ENCODE results near the gene TBC1D5. TPM values are rescaled to one million over a fixed set of nuclear protein-coding genes. Genes with fewer than 3 reads are reported as not detected.
"Not testable (repeated sequence)": the region's sequence is repeated elsewhere in the genome, so short reads cannot be mapped to it uniquely, and the experiment has no call there.

The TBC1D5 gene
- total and polyA plus RNA-seq, 5 donors from 2014 or later: 27.6 to 61.6 (median 36.4) TPM

- Mint-ChIP-seq H3K4me3 (peak overlapping the region; percentile 90 to 97 (median 92)), H3K27me3 (no peaks in the 10 kb centered on the region), H3K36me3 (peaks cover 7% of the 10 kb centered on the region), H3K9me3 (no peaks in the 10 kb centered on the region), H3K27ac (peak overlapping the region; percentile 84 to 88 (median 87)), H3K4me1 (peaks cover 34 to 57% (median 43%) of the 10 kb centered on the region in 4 donors)
- Histone ChIP-seq H3K4me1 (ENCODE audit: control insufficient read depth, insufficient read depth, low read length, poor library complexity, severe bottlenecking) (peaks cover 37% of the 10 kb centered on the region), H3K27me3 (ENCODE audit: control insufficient read depth, insufficient read depth, low read length) (no peaks in the 10 kb centered on the region), H3K9me3 (ENCODE audit: control insufficient read depth in 2 of 2, low read length in 2 of 2) (no peaks in the 10 kb centered on the region), H3K27ac (ENCODE audit: insufficient read depth, low read length, poor library complexity, severe bottlenecking) (peak overlapping the region; percentile 81), H3K4me3 (ENCODE audit: low read depth, low read length) (peak overlapping the region; percentile 88), H3K36me3 (ENCODE audit: control insufficient read depth, insufficient read depth, low read length) (no peaks in the 10 kb centered on the region)
- DNase-seq (no peak), ATAC-seq (ENCODE audit: low read depth in 2 of 2) (no peak)
These were observed 770 bp downstream of the TBC1D5 start for GRCh38 chr3:17741621-17742101.

- peak overlapping the region; percentile 88 for H3K4me3 ChIP-seq (ENCODE audit: low read depth, low read length)
- H3K4me1 Mint-ChIP-seq: peaks cover 34 to 57% (median 43%) of the 10 kb centered on the region in 4 donors
These were observed 1.7 kb downstream of the TBC1D5 start for GRCh38 chr3:17740721-17741141.

GRCh38 chr3:17738921-17739320 lies 3.5 kb downstream of the TBC1D5 start:
- Histone ChIP-seq H3K27ac (ENCODE audit: insufficient read depth, low read length, poor library complexity, severe bottlenecking) (peak overlapping the region; percentile 2), H3K4me3 (ENCODE audit: low read depth, low read length) (peak overlapping the region; percentile 42), H3K9me3 (ENCODE audit: control insufficient read depth in 2 of 2, low read length in 2 of 2) (no peaks in the 10 kb centered on the region), H3K4me1 (ENCODE audit: control insufficient read depth, insufficient read depth, low read length, poor library complexity, severe bottlenecking) (peaks cover 37% of the 10 kb centered on the region), H3K36me3 (ENCODE audit: control insufficient read depth, insufficient read depth, low read length) (no peaks in the 10 kb centered on the region), H3K27me3 (ENCODE audit: control insufficient read depth, insufficient read depth, low read length) (no peaks in the 10 kb centered on the region)
- H3K9me3 Mint-ChIP-seq: no peaks in the 10 kb centered on the region
- peaks cover 34 to 63% (median 49%) of the 10 kb centered on the region in 4 donors for H3K4me1 Mint-ChIP-seq
- peak overlapping the region; percentile 13 to 80 (median 78) for H3K27ac Mint-ChIP-seq
- peak overlapping the region in 2 of 4 donors; percentile 6 to 73 for H3K4me3 Mint-ChIP-seq
- no peak for ATAC-seq (ENCODE audit: low read depth in 2 of 2)
- peaks cover 13% of the 10 kb centered on the region for H3K36me3 Mint-ChIP-seq
- DNase-seq: no peak
- no peaks in the 10 kb centered on the region for H3K27me3 Mint-ChIP-seq

More at GRCh38 chr3:17740721-17741141, 1.7 kb downstream of the TBC1D5 start:
- no peaks in the 10 kb centered on the region for H3K27me3 Mint-ChIP-seq
- no peaks in the 10 kb centered on the region for H3K9me3 Mint-ChIP-seq
- H3K36me3 ChIP-seq (ENCODE audit: control insufficient read depth, insufficient read depth, low read length): no peaks in the 10 kb centered on the region
- ATAC-seq (ENCODE audit: low read depth in 2 of 2) (no peak), DNase-seq (peak in 1 of 3 donors; percentile 17)
- peaks cover 37% of the 10 kb centered on the region for H3K4me1 ChIP-seq (ENCODE audit: control insufficient read depth, insufficient read depth, low read length, poor library complexity, severe bottlenecking)
- no peaks in the 10 kb centered on the region for H3K9me3 ChIP-seq (ENCODE audit: control insufficient read depth in 2 of 2, low read length in 2 of 2)
- peaks cover 7% of the 10 kb centered on the region for H3K36me3 Mint-ChIP-seq
- peak overlapping the region; percentile 90 to 97 (median 92) for H3K4me3 Mint-ChIP-seq
- peak overlapping the region; percentile 28 to 88 (median 85) for H3K27ac Mint-ChIP-seq
- H3K27ac ChIP-seq (ENCODE audit: insufficient read depth, low read length, poor library complexity, severe bottlenecking): peak overlapping the region; percentile 37
- no peaks in the 10 kb centered on the region for H3K27me3 ChIP-seq (ENCODE audit: control insufficient read depth, insufficient read depth, low read length)

- ATAC-seq (ENCODE audit: low read depth in 2 of 2) (no peak), DNase-seq (no peak)
- Mint-ChIP-seq H3K36me3 (peaks cover 13% of the 10 kb centered on the region), H3K27ac (peak overlapping the region in 1 of 3 donors; percentile 10), H3K4me1 (peaks cover 33 to 66% (median 50%) of the 10 kb centered on the region in 4 donors), H3K9me3 (no peaks in the 10 kb centered on the region), H3K4me3 (peak overlapping the region in 1 of 4 donors; percentile 42), H3K27me3 (no peaks in the 10 kb centered on the region)
- Histone ChIP-seq H3K27me3 (ENCODE audit: control insufficient read depth, insufficient read depth, low read length) (no peaks in the 10 kb centered on the region), H3K4me1 (ENCODE audit: control insufficient read depth, insufficient read depth, low read length, poor library complexity, severe bottlenecking) (peaks cover 33% of the 10 kb centered on the region), H3K9me3 (ENCODE audit: control insufficient read depth in 2 of 2, low read length in 2 of 2) (no peaks in the 10 kb centered on the region), H3K36me3 (ENCODE audit: control insufficient read depth, insufficient read depth, low read length) (no peaks in the 10 kb centered on the region), H3K27ac (ENCODE audit: insufficient read depth, low read length, poor library complexity, severe bottlenecking) (no peak overlapping the region), H3K4me3 (ENCODE audit: low read depth, low read length) (no peak overlapping the region)
These were observed 4.2 kb downstream of the TBC1D5 start for GRCh38 chr3:17738219-17738618.

- H3K4me1 Mint-ChIP-seq: peaks cover 37 to 69% (median 53%) of the 10 kb centered on the region in 4 donors
- ATAC-seq (ENCODE audit: low read depth in 2 of 2): no peak
These were observed 4.8 kb downstream of the TBC1D5 start for GRCh38 chr3:17737591-17737990.

GRCh38 chr3:17735362-17735761 lies 7.1 kb downstream of the TBC1D5 start:
- H3K36me3 ChIP-seq (ENCODE audit: control insufficient read depth, insufficient read depth, low read length); H3K4me3 Mint-ChIP-seq; H3K27me3 Mint-ChIP-seq; H3K27me3 ChIP-seq (ENCODE audit: control insufficient read depth, insufficient read depth, low read length); DNase-seq; H3K9me3 ChIP-seq (ENCODE audit: control insufficient read depth in 2 of 2, low read length in 2 of 2); H3K9me3 Mint-ChIP-seq; ATAC-seq (ENCODE audit: low read depth in 2 of 2); H3K4me3 ChIP-seq (ENCODE audit: low read depth, low read length); H3K27ac ChIP-seq (ENCODE audit: insufficient read depth, low read length, poor library complexity, severe bottlenecking): not testable (repeated sequence)
- peaks cover 20% of the 10 kb centered on the region for H3K4me1 ChIP-seq (ENCODE audit: control insufficient read depth, insufficient read depth, low read length, poor library complexity, severe bottlenecking)
- Mint-ChIP-seq H3K36me3 (peaks cover 23% of the 10 kb centered on the region), H3K27ac (peak overlapping the region in 1 of 3 donors; percentile 20), H3K4me1 (peaks cover 30 to 72% (median 53%) of the 10 kb centered on the region in 4 donors)

More at GRCh38 chr3:17737591-17737990, 4.8 kb downstream of the TBC1D5 start:
- Histone ChIP-seq H3K27ac (ENCODE audit: insufficient read depth, low read length, poor library complexity, severe bottlenecking) (no peak overlapping the region), H3K9me3 (ENCODE audit: control insufficient read depth in 2 of 2, low read length in 2 of 2) (no peaks in the 10 kb centered on the region), H3K27me3 (ENCODE audit: control insufficient read depth, insufficient read depth, low read length) (no peaks in the 10 kb centered on the region), H3K36me3 (ENCODE audit: control insufficient read depth, insufficient read depth, low read length) (no peaks in the 10 kb centered on the region), H3K4me1 (ENCODE audit: control insufficient read depth, insufficient read depth, low read length, poor library complexity, severe bottlenecking) (peaks cover 34% of the 10 kb centered on the region), H3K4me3 (ENCODE audit: low read depth, low read length) (no peak overlapping the region)
- Mint-ChIP-seq H3K9me3 (peaks cover 0 to 2% (median 0%) of the 10 kb centered on the region in 7 donors), H3K36me3 (peaks cover 17% of the 10 kb centered on the region), H3K27ac (peak overlapping the region in 1 of 3 donors; percentile 11), H3K4me3 (peak overlapping the region in 2 of 4 donors; percentile 42 to 51), H3K27me3 (no peaks in the 10 kb centered on the region)
- no peak for DNase-seq

GRCh38 chr3:17733768-17734167 lies 8.7 kb downstream of the TBC1D5 start:
- Histone ChIP-seq H3K27me3 (ENCODE audit: control insufficient read depth, insufficient read depth, low read length) (no peaks in the 10 kb centered on the region), H3K9me3 (ENCODE audit: control insufficient read depth in 2 of 2, low read length in 2 of 2) (no peaks in the 10 kb centered on the region), H3K4me1 (ENCODE audit: control insufficient read depth, insufficient read depth, low read length, poor library complexity, severe bottlenecking) (peaks cover 12% of the 10 kb centered on the region), H3K27ac (ENCODE audit: insufficient read depth, low read length, poor library complexity, severe bottlenecking) (no peak overlapping the region), H3K36me3 (ENCODE audit: control insufficient read depth, insufficient read depth, low read length) (no peaks in the 10 kb centered on the region), H3K4me3 (ENCODE audit: low read depth, low read length) (peak overlapping the region; percentile 45)
- Mint-ChIP-seq H3K4me1 (peaks cover 28 to 65% (median 44%) of the 10 kb centered on the region in 4 donors), H3K27ac (no peak overlapping the region), H3K36me3 (peaks cover 25% of the 10 kb centered on the region), H3K4me3 (peak overlapping the region in 1 of 4 donors; percentile 21), H3K27me3 (no peaks in the 10 kb centered on the region), H3K9me3 (peaks cover 0 to 4% (median 0%) of the 10 kb centered on the region in 7 donors)
- no peak for DNase-seq
- ATAC-seq (ENCODE audit: low read depth in 2 of 2): no peak

GRCh38 chr3:17733215-17733614 lies 9.2 kb downstream of the TBC1D5 start:
- Mint-ChIP-seq H3K4me1 (peaks cover 28 to 64% (median 42%) of the 10 kb centered on the region in 4 donors), H3K9me3 (peaks cover 0 to 4% (median 0%) of the 10 kb centered on the region in 7 donors), H3K27ac (peak overlapping the region; percentile 12 to 96 (median 19)), H3K36me3 (peaks cover 26% of the 10 kb centered on the region), H3K4me3 (peak overlapping the region in 2 of 4 donors; percentile 19 to 54), H3K27me3 (no peaks in the 10 kb centered on the region)
- no peaks in the 10 kb centered on the region for H3K27me3 ChIP-seq (ENCODE audit: control insufficient read depth, insufficient read depth, low read length)
- H3K9me3 ChIP-seq (ENCODE audit: control insufficient read depth in 2 of 2, low read length in 2 of 2): no peaks in the 10 kb centered on the region
- no peak overlapping the region for H3K27ac ChIP-seq (ENCODE audit: insufficient read depth, low read length, poor library complexity, severe bottlenecking)
- peak overlapping the region; percentile 45 for H3K4me3 ChIP-seq (ENCODE audit: low read depth, low read length)
- no peaks in the 10 kb centered on the region for H3K36me3 ChIP-seq (ENCODE audit: control insufficient read depth, insufficient read depth, low read length)
- ATAC-seq (ENCODE audit: low read depth in 2 of 2) (no peak), DNase-seq (peak in 1 of 3 donors; percentile 31)
- peaks cover 7% of the 10 kb centered on the region for H3K4me1 ChIP-seq (ENCODE audit: control insufficient read depth, insufficient read depth, low read length, poor library complexity, severe bottlenecking)

Measured in CD4-positive, CD25-positive, alpha-beta regulatory T cell (primary cell).